GM12865 (cell line): ENCODE data around the gene FAM193A.

ENCODE experiments used
- DNase-seq: peaks from one replicate; pipeline ENCODE4 v3.0.0; 2010; ENCODE audit warnings: low read depth
- H3K4me3 ChIP-seq: 2 replicates; pipeline ENCODE4 v1.5.1; 2011; ENCODE audit warnings: mild to moderate bottlenecking, low read depth, low read length, control low read depth
- TF ChIP-seq, protein P1 (sequence below): IDR thresholded peaks from 2 replicates; pipeline ENCODE4 v1.5.1; 2011; ENCODE audit warnings: low read length, control low read depth, low read depth, inconsistent platforms; ENCODE audit not compliant: insufficient read depth; ENCODE audit errors: missing control alignments

The FAM193A gene

DNA sequence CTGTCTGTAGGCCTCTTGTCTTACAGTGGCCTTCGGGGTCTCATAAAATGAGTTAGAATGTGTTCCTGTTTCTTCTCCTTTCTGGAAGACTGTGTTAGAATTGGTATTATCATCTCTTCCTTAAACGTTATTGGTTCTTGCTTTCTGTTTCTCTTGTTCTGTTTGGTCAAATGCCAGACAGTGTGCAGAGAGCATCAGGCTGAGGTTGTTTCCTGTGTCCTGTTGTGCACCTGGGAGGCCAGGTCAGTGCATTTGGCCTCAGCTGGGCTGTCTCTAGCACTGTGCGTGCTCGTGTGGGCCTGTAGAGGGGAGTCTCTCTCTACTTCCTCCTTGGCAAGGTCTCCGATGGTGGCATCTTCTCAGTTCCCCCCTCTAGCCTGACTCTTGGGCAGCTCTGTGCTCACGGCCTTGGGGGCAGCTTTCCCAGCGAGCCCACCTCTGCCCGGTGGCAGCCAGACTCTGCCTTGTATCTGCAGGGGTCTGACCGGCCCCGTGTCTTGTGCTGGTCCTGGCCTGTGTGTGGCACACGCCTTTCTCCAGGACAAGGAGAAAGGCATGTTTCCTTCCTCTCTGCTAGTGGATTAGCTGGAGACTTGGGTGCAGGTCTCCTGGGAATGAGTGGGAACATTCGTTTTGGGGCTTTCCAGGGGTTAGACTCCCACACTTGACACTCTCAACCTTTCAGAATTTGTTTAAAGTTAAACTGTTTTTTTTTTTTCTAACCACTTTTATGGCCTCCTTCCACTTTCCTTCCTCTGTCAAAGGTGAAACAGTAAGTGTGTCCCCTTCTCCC, 62.3 kb downstream of the FAM193A start:
- peak; percentile 80 for DNase-seq
- H3K4me3 ChIP-seq: peak overlapping the region; percentile 11

DNA sequence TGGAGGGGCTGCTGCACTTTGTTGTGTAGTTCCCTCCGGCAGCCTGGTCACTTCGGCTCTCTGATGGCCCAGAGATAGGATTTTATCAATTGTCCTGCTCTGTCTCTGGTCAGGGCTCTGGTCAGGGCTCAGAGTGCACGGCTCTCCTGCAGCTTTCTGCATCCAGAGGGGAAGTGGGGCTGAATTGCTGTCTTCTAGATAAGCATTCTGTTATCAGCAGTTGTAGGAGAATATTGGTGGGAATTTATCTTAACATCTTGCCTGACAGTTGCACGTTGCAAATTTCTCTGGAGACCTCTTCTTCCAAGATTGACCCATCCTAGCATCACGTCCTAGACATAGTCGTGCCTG, 62.8 kb downstream of the FAM193A start:
- TF ChIP-seq, protein P1, sequence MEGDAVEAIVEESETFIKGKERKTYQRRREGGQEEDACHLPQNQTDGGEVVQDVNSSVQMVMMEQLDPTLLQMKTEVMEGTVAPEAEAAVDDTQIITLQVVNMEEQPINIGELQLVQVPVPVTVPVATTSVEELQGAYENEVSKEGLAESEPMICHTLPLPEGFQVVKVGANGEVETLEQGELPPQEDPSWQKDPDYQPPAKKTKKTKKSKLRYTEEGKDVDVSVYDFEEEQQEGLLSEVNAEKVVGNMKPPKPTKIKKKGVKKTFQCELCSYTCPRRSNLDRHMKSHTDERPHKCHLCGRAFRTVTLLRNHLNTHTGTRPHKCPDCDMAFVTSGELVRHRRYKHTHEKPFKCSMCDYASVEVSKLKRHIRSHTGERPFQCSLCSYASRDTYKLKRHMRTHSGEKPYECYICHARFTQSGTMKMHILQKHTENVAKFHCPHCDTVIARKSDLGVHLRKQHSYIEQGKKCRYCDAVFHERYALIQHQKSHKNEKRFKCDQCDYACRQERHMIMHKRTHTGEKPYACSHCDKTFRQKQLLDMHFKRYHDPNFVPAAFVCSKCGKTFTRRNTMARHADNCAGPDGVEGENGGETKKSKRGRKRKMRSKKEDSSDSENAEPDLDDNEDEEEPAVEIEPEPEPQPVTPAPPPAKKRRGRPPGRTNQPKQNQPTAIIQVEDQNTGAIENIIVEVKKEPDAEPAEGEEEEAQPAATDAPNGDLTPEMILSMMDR: no peak

More for the DNA sequence above, 62.3 kb downstream of the FAM193A start:
- TF ChIP-seq, protein P1: peak; percentile 42

DNA sequence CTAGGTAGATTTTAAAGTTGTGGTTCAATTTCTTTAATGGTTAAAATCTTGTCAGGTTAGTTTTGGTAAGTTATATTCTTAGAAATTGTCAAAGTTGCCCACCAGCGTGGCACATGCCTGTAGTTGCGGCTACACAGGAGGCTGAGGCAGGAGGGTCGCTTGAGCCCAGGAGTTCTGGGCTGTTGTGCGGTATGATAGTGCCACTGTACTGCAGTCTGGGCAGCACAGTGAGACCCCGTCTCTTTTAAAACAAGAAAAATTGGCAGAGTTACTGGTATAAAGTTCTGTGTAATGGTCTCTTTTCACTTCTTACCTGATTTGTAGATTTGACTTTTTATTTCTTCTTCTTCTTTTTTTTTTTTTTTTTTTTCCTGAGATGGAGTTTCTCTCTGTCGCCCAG, 64.4 kb downstream of the FAM193A start:
- no peak for DNase-seq

More for the DNA sequence above, 62.8 kb downstream of the FAM193A start:
- no peak overlapping the region for H3K4me3 ChIP-seq
- no peak for DNase-seq

DNA sequence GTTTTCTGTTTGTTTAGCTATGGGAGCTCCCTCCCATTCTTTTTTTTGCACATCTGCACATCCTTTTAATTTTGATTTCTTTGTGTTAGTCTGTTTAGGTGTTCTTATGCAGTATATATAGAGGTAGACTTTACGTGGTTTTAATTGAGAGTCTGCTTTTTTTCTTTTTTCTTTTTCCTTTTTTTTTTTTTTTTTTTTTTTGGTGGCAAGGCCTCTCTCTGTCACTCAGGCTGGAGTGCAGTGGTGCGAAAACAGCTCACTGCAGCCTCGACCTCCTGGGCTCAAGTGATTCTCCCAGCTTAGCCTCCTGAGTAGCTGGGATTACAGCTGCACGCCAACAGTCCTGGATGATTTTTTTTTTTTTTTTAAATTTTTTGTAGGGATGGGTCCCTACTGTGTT, 68.2 kb downstream of the FAM193A start:
- DNase-seq: no peak
- TF ChIP-seq, protein P1: no peak
- H3K4me3 ChIP-seq: no peak overlapping the region

More for the DNA sequence above, 64.4 kb downstream of the FAM193A start:
- TF ChIP-seq, protein P1: no peak
- no peak overlapping the region for H3K4me3 ChIP-seq

DNA sequence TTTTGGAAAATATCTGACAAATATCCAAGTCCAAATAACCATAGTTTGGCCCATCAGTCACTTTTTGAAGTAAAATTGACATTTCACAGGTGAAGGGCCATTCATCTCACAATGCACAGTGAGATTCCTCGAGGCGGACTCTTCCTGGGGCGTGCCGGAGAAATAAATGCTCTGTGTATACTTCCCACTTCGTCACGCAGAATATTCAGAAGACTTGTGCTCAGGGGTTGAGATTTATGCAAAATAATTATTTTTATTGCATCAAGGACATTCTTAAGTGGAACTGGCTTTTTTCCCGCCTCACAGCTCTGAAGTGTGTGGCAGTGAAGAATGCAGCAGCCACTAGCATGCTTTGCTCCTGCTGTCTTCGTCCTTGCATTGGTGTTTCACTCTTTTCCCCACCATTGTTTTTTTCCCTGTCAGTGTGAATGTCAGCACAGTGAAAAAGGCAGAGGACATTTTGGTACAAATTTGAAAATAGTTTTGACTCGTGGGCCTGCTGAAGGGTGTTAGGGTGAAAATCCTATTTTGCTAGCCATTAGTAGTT, 70.6 kb downstream of the FAM193A start:
- TF ChIP-seq, protein P1: no peak
- no peak overlapping the region for H3K4me3 ChIP-seq
- no peak for DNase-seq

DNA sequence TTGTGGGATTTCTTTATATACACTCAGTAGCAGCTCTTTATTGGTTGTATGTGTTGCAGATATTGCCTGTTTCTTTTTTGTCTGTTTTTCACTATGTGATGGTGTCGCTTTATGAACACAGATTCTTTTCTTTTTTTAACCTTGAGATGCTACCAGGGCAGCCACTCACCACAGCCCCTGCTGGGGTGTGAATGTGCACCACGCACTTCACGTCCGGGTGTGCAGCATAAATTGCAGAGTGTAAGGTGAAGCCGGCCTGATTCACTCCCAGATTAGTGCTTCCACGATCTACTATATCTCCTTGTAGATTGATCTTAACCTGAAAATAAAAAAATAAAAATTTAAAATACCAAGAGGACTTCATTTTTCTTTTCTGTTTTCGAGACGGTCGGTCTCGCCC, 71.4 kb downstream of the FAM193A start:
- no peak for DNase-seq
- no peak overlapping the region for H3K4me3 ChIP-seq
- TF ChIP-seq, protein P1: no peak
